ENCODE data around the gene VAPA. TPM values are rescaled to one million over a fixed set of nuclear protein-coding genes. Genes with fewer than 3 reads are reported as not detected.
"Not testable (repeated sequence)": the region's sequence is repeated elsewhere in the genome, so short reads cannot be mapped to it uniquely, and the experiment has no call there.

The VAPA gene
- total RNA-seq, 1 experiment from 2014 or later, result 138 TPM

GRCh38 chr18:9884090-9884489 lies 29.7 kb upstream of the VAPA start:
- H3K27me3 ChIP-seq (ENCODE audit: low read length), result no peaks in the 10 kb centered on the region
- H3K9ac ChIP-seq (ENCODE audit: low read length), result no peak overlapping the region
- no peak for DNase-seq
- H3K79me2 ChIP-seq (ENCODE audit: low read length), result no peaks in the 10 kb centered on the region
- no peaks in the 10 kb centered on the region for H3K36me3 ChIP-seq (ENCODE audit: insufficient read depth, low read length)
- H3K4me2 ChIP-seq (ENCODE audit: low read depth, low read length, poor library complexity, severe bottlenecking), result no peak overlapping the region
- no peaks in the 10 kb centered on the region for H3K4me1 ChIP-seq (ENCODE audit: low read length)
- H4K20me1 ChIP-seq (ENCODE audit: insufficient read depth, low read depth, low read length), result no peaks in the 10 kb centered on the region
- H2AFZ ChIP-seq (ENCODE audit: low read length), result no peak overlapping the region
- H3K27ac ChIP-seq (ENCODE audit: low read length), result no peak overlapping the region
- no peaks in the 10 kb centered on the region for H3K9me3 ChIP-seq (ENCODE audit: low read length)
- no peaks in the 10 kb centered on the region for H3K9me2 ChIP-seq (replicated peaks; ENCODE audit: insufficient read depth, low read length)
- no peak overlapping the region for H3K4me3 ChIP-seq (ENCODE audit: low read length)

GRCh38 chr18:9884532-9885140 lies 29.2 kb upstream of the VAPA start:
- DNase-seq, result no peak
- H3K4me1 ChIP-seq (ENCODE audit: low read length), result no peaks in the 10 kb centered on the region
- no peaks in the 10 kb centered on the region for H3K27me3 ChIP-seq (ENCODE audit: low read length)
- H3K4me3 ChIP-seq (ENCODE audit: low read length), result no peak overlapping the region
- no peaks in the 10 kb centered on the region for H3K9me2 ChIP-seq (replicated peaks; ENCODE audit: insufficient read depth, low read length)
- no peak overlapping the region for H3K27ac ChIP-seq (ENCODE audit: low read length)
- no peaks in the 10 kb centered on the region for H3K9me3 ChIP-seq (ENCODE audit: low read length)
- H3K79me2 ChIP-seq (ENCODE audit: low read length), result no peaks in the 10 kb centered on the region
- no peaks in the 10 kb centered on the region for H3K36me3 ChIP-seq (ENCODE audit: insufficient read depth, low read length)
- no peaks in the 10 kb centered on the region for H4K20me1 ChIP-seq (ENCODE audit: insufficient read depth, low read depth, low read length)
- no peak overlapping the region for H3K4me2 ChIP-seq (ENCODE audit: low read depth, low read length, poor library complexity, severe bottlenecking)
- H2AFZ ChIP-seq (ENCODE audit: low read length), result no peak overlapping the region
- no peak overlapping the region for H3K9ac ChIP-seq (ENCODE audit: low read length)

- Histone ChIP-seq H3K4me1 (ENCODE audit: low read length) (no peaks in the 10 kb centered on the region), H3K4me2 (ENCODE audit: low read depth, low read length, poor library complexity, severe bottlenecking) (no peak within 1 kb of the TSS), H3K36me3 (ENCODE audit: insufficient read depth, low read length) (no peaks in the 10 kb centered on the region), H3K9me3 (ENCODE audit: low read length) (no peaks in the 10 kb centered on the region), H2AFZ (ENCODE audit: low read length) (no peak within 1 kb of the TSS), H4K20me1 (ENCODE audit: insufficient read depth, low read depth, low read length) (no peaks in the 10 kb centered on the region), H3K4me3 (ENCODE audit: low read length) (no peak within 1 kb of the TSS), H3K79me2 (ENCODE audit: low read length) (no peaks in the 10 kb centered on the region), H3K9me2 (replicated peaks; ENCODE audit: insufficient read depth, low read length) (no peaks in the 10 kb centered on the region), H3K27me3 (ENCODE audit: low read length) (no peaks in the 10 kb centered on the region), H3K27ac (ENCODE audit: low read length) (no peak within 1 kb of the TSS), H3K9ac (ENCODE audit: low read length) (no peak within 1 kb of the TSS)
- no peak for DNase-seq
These were observed 28.4 kb upstream of the VAPA start, which contains the start of gene TXNDC2 for GRCh38 chr18:9885170-9886004. TSS of gene TXNDC2 (plus strand) at chr18:9885973. CDS start at chr18:9886681, 708 bp downstream.

GRCh38 chr18:9886005-9886348 lies 27.8 kb upstream of the VAPA start:
- no peaks in the 10 kb centered on the region for H3K79me2 ChIP-seq (ENCODE audit: low read length)
- no peak overlapping the region for H3K4me2 ChIP-seq (ENCODE audit: low read depth, low read length, poor library complexity, severe bottlenecking)
- no peak overlapping the region for H3K27ac ChIP-seq (ENCODE audit: low read length)

GRCh38 chr18:9887992-9888391 lies 25.8 kb upstream of the VAPA start:
- H3K9me3 ChIP-seq (ENCODE audit: low read length), result no peaks in the 10 kb centered on the region
- H3K9ac ChIP-seq (ENCODE audit: low read length), result no peak overlapping the region
- no peak overlapping the region for H3K4me2 ChIP-seq (ENCODE audit: low read depth, low read length, poor library complexity, severe bottlenecking)
- H3K27ac ChIP-seq (ENCODE audit: low read length), result no peak overlapping the region
- no peaks in the 10 kb centered on the region for H3K9me2 ChIP-seq (replicated peaks; ENCODE audit: insufficient read depth, low read length)
- H3K4me3 ChIP-seq (ENCODE audit: low read length), result no peak overlapping the region
- no peaks in the 10 kb centered on the region for H3K36me3 ChIP-seq (ENCODE audit: insufficient read depth, low read length)
- no peak for DNase-seq
- no peaks in the 10 kb centered on the region for H4K20me1 ChIP-seq (ENCODE audit: insufficient read depth, low read depth, low read length)
- no peaks in the 10 kb centered on the region for H3K4me1 ChIP-seq (ENCODE audit: low read length)
- H2AFZ ChIP-seq (ENCODE audit: low read length), result no peak overlapping the region
- no peaks in the 10 kb centered on the region for H3K79me2 ChIP-seq (ENCODE audit: low read length)
- no peaks in the 10 kb centered on the region for H3K27me3 ChIP-seq (ENCODE audit: low read length)

More at GRCh38 chr18:9886005-9886348, 27.8 kb upstream of the VAPA start:
- H4K20me1 ChIP-seq (ENCODE audit: insufficient read depth, low read depth, low read length), result no peaks in the 10 kb centered on the region
- H3K9me2 ChIP-seq (replicated peaks; ENCODE audit: insufficient read depth, low read length), result no peaks in the 10 kb centered on the region
- DNase-seq, result no peak
- no peaks in the 10 kb centered on the region for H3K4me1 ChIP-seq (ENCODE audit: low read length)
- no peaks in the 10 kb centered on the region for H3K9me3 ChIP-seq (ENCODE audit: low read length)
- H2AFZ ChIP-seq (ENCODE audit: low read length), result no peak overlapping the region
- H3K4me3 ChIP-seq (ENCODE audit: low read length), result no peak overlapping the region
- no peaks in the 10 kb centered on the region for H3K27me3 ChIP-seq (ENCODE audit: low read length)
- no peaks in the 10 kb centered on the region for H3K36me3 ChIP-seq (ENCODE audit: insufficient read depth, low read length)
- H3K9ac ChIP-seq (ENCODE audit: low read length), result no peak overlapping the region

GRCh38 chr18:9890196-9890595 lies 23.6 kb upstream of the VAPA start:
- no peak overlapping the region for H2AFZ ChIP-seq (ENCODE audit: low read length)
- no peaks in the 10 kb centered on the region for H3K27me3 ChIP-seq (ENCODE audit: low read length)
- H3K79me2 ChIP-seq (ENCODE audit: low read length), result no peaks in the 10 kb centered on the region
- H3K9me2 ChIP-seq (replicated peaks; ENCODE audit: insufficient read depth, low read length), result no peaks in the 10 kb centered on the region
- H3K4me1 ChIP-seq (ENCODE audit: low read length), result no peaks in the 10 kb centered on the region
- H3K9ac ChIP-seq (ENCODE audit: low read length), result no peak overlapping the region
- no peaks in the 10 kb centered on the region for H3K36me3 ChIP-seq (ENCODE audit: insufficient read depth, low read length)
- no peak overlapping the region for H3K4me3 ChIP-seq (ENCODE audit: low read length)
- no peak overlapping the region for H3K27ac ChIP-seq (ENCODE audit: low read length)
- H4K20me1 ChIP-seq (ENCODE audit: insufficient read depth, low read depth, low read length), result no peaks in the 10 kb centered on the region
- no peaks in the 10 kb centered on the region for H3K9me3 ChIP-seq (ENCODE audit: low read length)
- no peak for DNase-seq
- no peak overlapping the region for H3K4me2 ChIP-seq (ENCODE audit: low read depth, low read length, poor library complexity, severe bottlenecking)

- Histone ChIP-seq H4K20me1 (ENCODE audit: insufficient read depth, low read depth, low read length) (no peaks in the 10 kb centered on the region), H3K4me3 (ENCODE audit: low read length) (no peak overlapping the region), H2AFZ (ENCODE audit: low read length) (no peak overlapping the region), H3K4me2 (ENCODE audit: low read depth, low read length, poor library complexity, severe bottlenecking) (no peak overlapping the region), H3K27ac (ENCODE audit: low read length) (no peak overlapping the region), H3K9me2 (replicated peaks; ENCODE audit: insufficient read depth, low read length) (no peaks in the 10 kb centered on the region), H3K79me2 (ENCODE audit: low read length) (no peaks in the 10 kb centered on the region), H3K27me3 (ENCODE audit: low read length) (no peaks in the 10 kb centered on the region), H3K9ac (ENCODE audit: low read length) (no peak overlapping the region), H3K9me3 (ENCODE audit: low read length) (no peaks in the 10 kb centered on the region), H3K36me3 (ENCODE audit: insufficient read depth, low read length) (no peaks in the 10 kb centered on the region), H3K4me1 (ENCODE audit: low read length) (no peaks in the 10 kb centered on the region)
- no peak for DNase-seq
These were observed 22.9 kb upstream of the VAPA start for GRCh38 chr18:9890957-9891356.

GRCh38 chr18:9891515-9891914 lies 22.3 kb upstream of the VAPA start:
- H3K27ac ChIP-seq (ENCODE audit: low read length); H4K20me1 ChIP-seq (ENCODE audit: insufficient read depth, low read depth, low read length); H3K79me2 ChIP-seq (ENCODE audit: low read length); H3K9me3 ChIP-seq (ENCODE audit: low read length); H3K36me3 ChIP-seq (ENCODE audit: insufficient read depth, low read length); H3K9me2 ChIP-seq (replicated peaks; ENCODE audit: insufficient read depth, low read length); H2AFZ ChIP-seq (ENCODE audit: low read length); H3K27me3 ChIP-seq (ENCODE audit: low read length); H3K4me1 ChIP-seq (ENCODE audit: low read length); H3K4me2 ChIP-seq (ENCODE audit: low read depth, low read length, poor library complexity, severe bottlenecking); DNase-seq; H3K9ac ChIP-seq (ENCODE audit: low read length); H3K4me3 ChIP-seq (ENCODE audit: low read length): not testable (repeated sequence)
